ENCODE results near the gene NAA38.

- TF ChIP-seq CTCF (IDR thresholded peaks at IDR 0.05; ENCODE audit: insufficient read depth, low read depth, low read length), result no peak
- no peak for TF ChIP-seq EZH2 (IDR thresholded peaks at IDR 0.05; ENCODE audit: insufficient read depth, low read length)
These were observed 7.4 kb downstream of the NAA38 start for GRCh38 chr17:7849751-7850504.

All from astrocyte (in vitro differentiated cells and primary cell).